Esophagus muscularis mucosa (tissue), 4 donors: ENCODE results near the gene RFK. TPM values are rescaled to one million over a fixed set of nuclear protein-coding genes. Genes with fewer than 3 reads are reported as not detected.

Source experiments
- DNase-seq: peaks from one replicate; pipeline ENCODE4 v3.0.0-alpha.2; 2017; ENCODE audit errors: extremely low spot score
- H3K27ac ChIP-seq, 4 donors: fragments of 200-600 bp; sonication (generic); replicated peaks in 1 of 4; 1 replicate in 3 of 4; 2 replicates in 1 of 4; pipeline ENCODE4 v1.5.1; 2016 to 2019; ENCODE audit warnings: mild to moderate bottlenecking in 1 of 4
- H3K27me3 ChIP-seq, 4 donors: fragments of 200-600 bp; sonication (generic); one replicate each; pipeline versions ENCODE4 v1.5.1 to v1.6.0; 2016 to 2019
- H3K36me3 ChIP-seq, 4 donors: fragments of 200-600 bp; sonication (generic); one replicate each; pipeline ENCODE4 v1.5.1; 2016 to 2019
- H3K4me1 ChIP-seq, 4 donors: fragments of 200-600 bp; sonication (generic); one replicate each; pipeline ENCODE4 v1.5.1; 2016 to 2019
- H3K4me3 ChIP-seq, 4 donors: fragments of 200-600 bp; sonication (generic); 1 replicate in 2 of 4; 2 replicates in 2 of 4; pipeline ENCODE4 v1.5.1; 2016 to 2019; ENCODE audit warnings: mild to moderate bottlenecking in 4 of 4, moderate library complexity in 1 of 4
- H3K9me3 ChIP-seq, 4 donors: fragments of 200-600 bp; sonication (generic); 1 replicate in 3 of 4; 2 replicates in 1 of 4; pipeline ENCODE4 v1.5.1; 2016 to 2019
- CTCF ChIP-seq, 3 experiments: fragments of 200-600 bp in 2 of 3; fragments of 450-650 bp in 1 of 3; sonication (generic) in 2 of 3; IDR thresholded peaks; one replicate each; pipeline ENCODE4 v1.5.1; 2017 to 2019; ENCODE audit warnings: antibody characterized with exemption in 3 of 3, mild to moderate bottlenecking in 2 of 3, moderate library complexity in 1 of 3
- EP300 ChIP-seq: sonication (generic); formaldehyde crosslinking; IDR thresholded peaks from one replicate; pipeline ENCODE4 v1.6.1; 2017; ENCODE audit warnings: antibody characterized with exemption
- POLR2A ChIP-seq: fragments of 450-650 bp; IDR thresholded peaks from one replicate; pipeline ENCODE4 v1.6.1; 2017; ENCODE audit warnings: antibody characterized with exemption, moderate library complexity, mild to moderate bottlenecking, low read depth
- POLR2AphosphoS5 ChIP-seq, 2 donors: sonication (generic); formaldehyde crosslinking; IDR thresholded peaks; one replicate each; pipeline ENCODE4 v1.6.1; 2017; ENCODE audit warnings: antibody characterized with exemption in 2 of 2
- WGBS: methylation state at CpG from one replicate; pipeline ENCODE4 v1.1.5; 2018; 5-methylcytosine and 5-hydroxymethylcytosine counted together
- intact Hi-C: fragments of 100-400 bp; cut with DNase I; formaldehyde crosslinking; loops from one replicate; pipeline ENCODE4 v1.15.1; 2023
- total RNA-seq, 4 donors: library from RNA; depleted of rRNA; stranded (reverse); fragments of >200 nt; gene quantifications; one replicate each; pipeline versions ENCODE4 v1.1.0 to v1.2.1, GENCODE V29; 2016

RFK gene
- total RNA-seq, 4 donors from 2014 or later, result 19.1 to 27.3 (median 19.6) TPM

GRCh38 chr9:76425677-76426453 lies 31.6 kb upstream of the RFK start:
- TF ChIP-seq POLR2A (no peak), CTCF (IDR thresholded peaks at IDR 0.05) (no peak), EP300 (no peak), POLR2AphosphoS5 (IDR thresholded peaks at IDR 0.05) (no peak)
- intact Hi-C loops, result no loop called here

GRCh38 chr9:76424491-76424890 lies 30.3 kb upstream of the RFK start:
- 90% methylated on average over 4 of the region's 4 CpGs for WGBS
- no peak overlapping the region for H3K27ac ChIP-seq
- TF ChIP-seq POLR2AphosphoS5 (IDR thresholded peaks at IDR 0.05) (no peak), EP300 (no peak), POLR2A (no peak), CTCF (IDR thresholded peaks at IDR 0.05) (no peak)
- H3K4me1 ChIP-seq, result no peaks in the 10 kb centered on the region
- H3K27me3 ChIP-seq, result no peaks in the 10 kb centered on the region
- no peak overlapping the region for H3K4me3 ChIP-seq
- no peaks in the 10 kb centered on the region for H3K9me3 ChIP-seq
- H3K36me3 ChIP-seq, result no peaks in the 10 kb centered on the region
- intact Hi-C loops, result no loop called here
- no peak for DNase-seq

More at GRCh38 chr9:76425677-76426453, 31.6 kb upstream of the RFK start:
- Histone ChIP-seq H3K36me3 (no peaks in the 10 kb centered on the region), H3K4me1 (no peaks in the 10 kb centered on the region), H3K27ac (no peak overlapping the region), H3K27me3 (no peaks in the 10 kb centered on the region), H3K9me3 (no peaks in the 10 kb centered on the region), H3K4me3 (no peak overlapping the region)
- 93% methylated on average over 8 of the region's 8 CpGs for WGBS
- peak; percentile 66 for DNase-seq

- Histone ChIP-seq H3K27me3 (no peaks in the 10 kb centered on the region), H3K9me3 (no peaks in the 10 kb centered on the region), H3K4me3 (no peak overlapping the region), H3K4me1 (no peaks in the 10 kb centered on the region), H3K27ac (no peak overlapping the region), H3K36me3 (no peaks in the 10 kb centered on the region)
- DNase-seq, result no peak
- WGBS, result 79% methylated on average over 2 of the region's 2 CpGs
- intact Hi-C loops, result no loop called here
- TF ChIP-seq CTCF (IDR thresholded peaks at IDR 0.05) (no peak), POLR2A (no peak), EP300 (no peak), POLR2AphosphoS5 (IDR thresholded peaks at IDR 0.05) (no peak)
Measured at GRCh38 chr9:76423216-76424177, 29.3 kb upstream of the RFK start.

GRCh38 chr9:76419782-76420380 lies 25.7 kb upstream of the RFK start:
- Histone ChIP-seq H3K36me3 (no peaks in the 10 kb centered on the region), H3K9me3 (no peaks in the 10 kb centered on the region), H3K27me3 (no peaks in the 10 kb centered on the region), H3K4me1 (no peaks in the 10 kb centered on the region), H3K27ac (no peak overlapping the region), H3K4me3 (no peak overlapping the region)
- WGBS, result 71% methylated on average over 2 of the region's 2 CpGs
- no peak for DNase-seq
- no peak for TF ChIP-seq POLR2AphosphoS5 (IDR thresholded peaks at IDR 0.05)
- TF ChIP-seq CTCF (IDR thresholded peaks at IDR 0.05), result peak; percentile 25 to 65 (median 33)
- TF ChIP-seq POLR2A, result no peak
- TF ChIP-seq EP300, result no peak
- intact Hi-C loops, result no loop called here
